Measurements from ENCODE around the gene TYRO3. TPM values are rescaled to one million over a fixed set of nuclear protein-coding genes. Genes with fewer than 3 reads are reported as not detected.

TYRO3 gene
- total and polyA plus RNA-seq, 7 donors: 1.4 to 6.6 (median 4.2) TPM

DNA sequence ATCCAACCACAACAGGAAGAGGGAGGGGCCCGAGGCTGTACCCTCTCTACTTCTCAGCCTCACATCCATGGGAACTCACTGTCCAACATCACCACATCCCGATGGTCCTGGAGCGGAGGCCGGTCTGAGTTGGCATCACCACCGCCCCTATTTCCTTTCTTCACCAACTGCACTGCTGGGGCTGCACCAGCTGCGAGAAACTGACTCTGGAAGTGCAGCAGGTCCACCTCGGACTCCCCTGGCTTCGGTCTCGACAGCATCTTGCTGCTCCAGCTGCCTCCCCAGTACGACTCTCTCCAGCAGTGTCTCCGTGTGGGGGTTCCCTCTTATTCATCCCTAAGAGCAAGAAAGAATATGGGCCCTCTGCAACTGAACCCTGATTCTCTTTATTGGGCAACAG lies 22.1 kb upstream of the TYRO3 start:
- H3K4me1 ChIP-seq: no peaks in the 10 kb centered on the region
- H3K9me3 ChIP-seq: no peaks in the 10 kb centered on the region
- 95 to 96% methylated on average over 11 of the region's 11 CpGs for WGBS, 2 donors
- DNase-seq: no peak
- H3K27ac ChIP-seq: no peak overlapping the region
- H3K27me3 ChIP-seq: no peaks in the 10 kb centered on the region
- TF ChIP-seq, protein P1, sequence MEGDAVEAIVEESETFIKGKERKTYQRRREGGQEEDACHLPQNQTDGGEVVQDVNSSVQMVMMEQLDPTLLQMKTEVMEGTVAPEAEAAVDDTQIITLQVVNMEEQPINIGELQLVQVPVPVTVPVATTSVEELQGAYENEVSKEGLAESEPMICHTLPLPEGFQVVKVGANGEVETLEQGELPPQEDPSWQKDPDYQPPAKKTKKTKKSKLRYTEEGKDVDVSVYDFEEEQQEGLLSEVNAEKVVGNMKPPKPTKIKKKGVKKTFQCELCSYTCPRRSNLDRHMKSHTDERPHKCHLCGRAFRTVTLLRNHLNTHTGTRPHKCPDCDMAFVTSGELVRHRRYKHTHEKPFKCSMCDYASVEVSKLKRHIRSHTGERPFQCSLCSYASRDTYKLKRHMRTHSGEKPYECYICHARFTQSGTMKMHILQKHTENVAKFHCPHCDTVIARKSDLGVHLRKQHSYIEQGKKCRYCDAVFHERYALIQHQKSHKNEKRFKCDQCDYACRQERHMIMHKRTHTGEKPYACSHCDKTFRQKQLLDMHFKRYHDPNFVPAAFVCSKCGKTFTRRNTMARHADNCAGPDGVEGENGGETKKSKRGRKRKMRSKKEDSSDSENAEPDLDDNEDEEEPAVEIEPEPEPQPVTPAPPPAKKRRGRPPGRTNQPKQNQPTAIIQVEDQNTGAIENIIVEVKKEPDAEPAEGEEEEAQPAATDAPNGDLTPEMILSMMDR (IDR thresholded peaks at IDR 0.05): no peak
- no peak for TF ChIP-seq POLR2A (IDR thresholded peaks at IDR 0.05)
- peaks cover 8 to 53% (median 25%) of the 10 kb centered on the region in 4 donors for H3K36me3 ChIP-seq
- H3K4me3 ChIP-seq: no peak overlapping the region
- intact Hi-C loops (cut with DNase I): no loop called here

DNA sequence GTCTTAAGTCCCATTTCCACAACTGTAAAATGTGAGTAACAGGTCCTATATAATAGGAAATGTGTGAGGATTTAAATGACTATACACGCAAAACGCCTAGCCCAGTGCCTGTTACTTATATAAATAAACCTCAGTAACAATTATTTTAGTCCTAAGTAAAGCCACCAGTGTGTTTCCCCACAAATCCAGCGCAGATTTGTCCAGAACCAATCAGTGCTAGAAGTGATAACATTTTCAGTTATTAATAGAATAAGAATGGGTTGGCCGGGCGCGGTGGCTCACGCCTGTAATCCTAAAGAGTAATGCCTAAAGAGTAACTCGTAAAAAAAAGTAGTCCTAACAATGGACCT lies 15.5 kb upstream of the TYRO3 start:
- Histone ChIP-seq H3K27me3 (no peaks in the 10 kb centered on the region), H3K4me1 (peaks cover 0 to 12% (median 6%) of the 10 kb centered on the region in 4 donors), H3K27ac (peak overlapping the region; percentile 61 to 78 (median 76)), H3K4me3 (peak overlapping the region; percentile 79 to 91 (median 86)), H3K9me3 (no peaks in the 10 kb centered on the region), H3K36me3 (no peaks in the 10 kb centered on the region)
- 3 to 7% methylated on average over 8 of the region's 8 CpGs for WGBS, 2 donors
- DNase-seq: no peak
- intact Hi-C loops (cut with DNase I): no loop called here
- TF ChIP-seq POLR2AphosphoS5 (IDR thresholded peaks at IDR 0.05) (no peak), EP300 (IDR thresholded peaks at IDR 0.05) (no peak), POLR2A (IDR thresholded peaks at IDR 0.05) (no peak)
- TF ChIP-seq, protein P1 (IDR thresholded peaks at IDR 0.05): no peak

DNA sequence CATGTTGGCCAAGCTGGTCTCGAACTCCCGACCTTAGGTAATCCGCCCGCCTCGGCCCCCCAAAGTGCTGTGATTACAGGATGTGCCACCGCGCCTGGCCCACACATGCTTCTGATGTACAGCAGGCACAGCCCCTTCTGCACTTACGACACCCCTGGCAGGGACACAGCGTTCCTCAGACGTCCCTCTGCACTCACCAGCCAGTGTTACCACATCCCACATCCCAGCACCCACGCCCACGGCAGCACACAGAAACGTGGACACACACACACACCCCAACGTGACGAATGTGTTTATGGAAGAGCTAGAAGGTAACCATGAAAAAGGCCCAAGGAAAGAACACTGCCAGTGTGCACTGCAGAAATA lies 14.4 kb upstream of the TYRO3 start:
- DNase-seq: peak; percentile 79
- H3K27ac ChIP-seq: peak overlapping the region in 3 of 4 donors; percentile 75 to 78 (median 76)
- peak overlapping the region; percentile 79 to 91 (median 86) for H3K4me3 ChIP-seq
- TF ChIP-seq POLR2A (IDR thresholded peaks at IDR 0.05) (no peak), EP300 (IDR thresholded peaks at IDR 0.05) (no peak), POLR2AphosphoS5 (IDR thresholded peaks at IDR 0.05) (no peak)
- TF ChIP-seq, protein P1 (IDR thresholded peaks at IDR 0.05): no peak
- no peaks in the 10 kb centered on the region for H3K27me3 ChIP-seq
- peaks cover 0 to 12% (median 6%) of the 10 kb centered on the region in 4 donors for H3K4me1 ChIP-seq
- 60 to 83% methylated on average over 15 of the region's 15 CpGs for WGBS, 2 donors
- H3K36me3 ChIP-seq: no peaks in the 10 kb centered on the region
- intact Hi-C loops (cut with DNase I): no loop called here
- no peaks in the 10 kb centered on the region for H3K9me3 ChIP-seq

DNA sequence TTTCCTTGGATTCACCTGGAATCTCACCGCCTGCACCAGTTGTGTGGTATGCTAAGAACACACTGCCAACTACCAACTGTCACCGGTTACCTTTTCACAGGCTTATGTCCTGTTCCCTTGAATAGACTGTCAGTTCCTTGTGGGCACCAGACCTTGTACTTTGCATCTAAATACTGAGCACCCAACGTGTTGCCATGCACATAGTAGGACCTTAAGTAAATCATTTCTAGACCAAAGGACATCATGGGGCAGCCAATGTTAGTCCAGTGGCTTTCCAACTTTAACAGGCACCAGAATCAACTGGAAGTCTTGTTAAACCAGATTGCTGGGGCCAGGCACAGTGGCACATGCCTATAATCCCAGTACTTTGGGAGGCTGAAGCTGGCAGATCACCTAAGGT lies 13.8 kb upstream of the TYRO3 start:
- no peak for TF ChIP-seq POLR2A (IDR thresholded peaks at IDR 0.05)
- no peak for TF ChIP-seq POLR2AphosphoS5 (IDR thresholded peaks at IDR 0.05)
- no peak for TF ChIP-seq EP300 (IDR thresholded peaks at IDR 0.05)
- TF ChIP-seq, protein P1 (IDR thresholded peaks at IDR 0.05): no peak
- Histone ChIP-seq H3K27ac (no peak overlapping the region), H3K4me1 (peaks cover 0 to 12% (median 6%) of the 10 kb centered on the region in 4 donors), H3K27me3 (no peaks in the 10 kb centered on the region), H3K4me3 (no peak overlapping the region), H3K9me3 (no peaks in the 10 kb centered on the region), H3K36me3 (no peaks in the 10 kb centered on the region)
- WGBS, 2 donors: 71 to 88% methylated on average over 3 of the region's 3 CpGs
- intact Hi-C loops (cut with DNase I): no loop called here
- DNase-seq: no peak
